Parathyroid adenoma (tissue), 2 donors: Measurements from ENCODE around the gene CUTC.

ENCODE experiments used
- H2AFZ ChIP-seq: fragments of 300-600 bp; sonication (generic); one replicate; pipeline ENCODE4 v1.7.0; 2017; ENCODE audit warnings: antibody characterized with exemption, mild to moderate bottlenecking
- H3K27ac ChIP-seq: fragments of 300-600 bp; sonication (generic); one replicate; pipeline ENCODE4 v1.7.0; 2017
- H3K27me3 ChIP-seq: fragments of 300-600 bp; sonication (generic); one replicate; pipeline ENCODE4 v1.7.0; 2017; ENCODE audit warnings: low read length; ENCODE audit not compliant: control insufficient read depth, insufficient read depth
- H3K36me3 ChIP-seq: fragments of 300-600 bp; sonication (generic); one replicate; pipeline ENCODE4 v1.7.0; 2017; ENCODE audit warnings: low read length; ENCODE audit not compliant: control insufficient read depth, insufficient read depth
- H3K4me1 ChIP-seq: fragments of 300-600 bp; sonication (generic); one replicate; pipeline ENCODE4 v1.7.0; 2017; ENCODE audit warnings: control low read depth
- H3K4me2 ChIP-seq: fragments of 300-600 bp; sonication (generic); one replicate; pipeline ENCODE4 v1.7.0; 2017; ENCODE audit warnings: low read length
- H3K4me3 ChIP-seq: fragments of 300-600 bp; sonication (generic); one replicate; pipeline ENCODE4 v1.7.0; 2017; ENCODE audit warnings: low read depth, low read length
- H3K79me2 ChIP-seq: fragments of 300-600 bp; sonication (generic); one replicate; pipeline ENCODE4 v1.7.0; 2017; ENCODE audit warnings: control low read depth
- H3K9ac ChIP-seq: fragments of 300-600 bp; sonication (generic); one replicate; pipeline ENCODE4 v1.7.0; 2017; ENCODE audit warnings: mild to moderate bottlenecking
- H3K9me3 ChIP-seq: fragments of 300-600 bp; sonication (generic); one replicate; pipeline ENCODE4 v1.7.0; 2017; ENCODE audit warnings: low read length; ENCODE audit not compliant: control insufficient read depth
- TF ChIP-seq, protein P1 (sequence below): fragments of 300-600 bp; sonication (generic); IDR thresholded peaks from one replicate; pipeline ENCODE4 v1.7.0; 2017; ENCODE audit warnings: antibody characterized with exemption, mild to moderate bottlenecking
- donor health status: primary hyperparathyroidism.

Gene CUTC

DNA sequence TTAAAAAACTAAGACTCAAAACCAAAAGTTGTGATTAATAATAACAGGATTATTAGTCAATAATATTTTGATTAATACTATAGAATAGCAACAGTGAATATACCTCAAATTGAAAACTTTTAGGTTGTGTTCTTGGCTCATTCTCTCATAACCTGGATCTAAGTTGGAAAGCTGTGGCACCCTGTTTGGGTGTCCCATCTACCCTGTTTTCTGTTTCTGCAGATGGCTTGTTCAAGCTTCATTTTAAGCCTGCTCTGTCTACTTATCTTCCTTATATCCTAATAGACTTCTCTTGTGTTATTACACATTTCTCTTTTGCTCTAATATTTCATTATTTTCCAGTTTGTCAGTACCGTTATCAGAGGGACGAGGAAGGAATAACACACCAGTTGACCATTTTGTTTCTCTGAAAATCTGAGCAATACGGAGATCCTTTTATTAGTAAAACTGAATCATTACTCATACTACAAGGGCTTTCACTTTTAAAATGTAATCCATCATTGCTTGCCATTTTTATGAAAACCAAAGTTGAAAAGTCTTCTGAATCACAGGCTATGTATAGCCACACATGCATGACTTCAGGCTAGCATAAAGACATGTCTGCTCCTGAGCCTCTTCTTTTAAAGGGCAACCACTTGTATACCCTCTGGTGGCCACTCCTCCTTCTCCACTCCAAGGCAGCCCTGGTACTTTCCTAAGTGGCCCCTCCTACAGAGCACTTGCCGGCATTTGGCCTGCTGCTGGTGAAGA lies 22.4 kb upstream of the CUTC start:
- Histone ChIP-seq H3K27me3 (no peaks in the 10 kb centered on the region), H3K9me3 (no peaks in the 10 kb centered on the region), H3K4me3 (no peak overlapping the region), H2AFZ (no peak overlapping the region), H3K79me2 (no peaks in the 10 kb centered on the region), H3K36me3 (no peaks in the 10 kb centered on the region), H3K4me2 (no peak overlapping the region), H3K27ac (no peak overlapping the region), H3K4me1 (no peaks in the 10 kb centered on the region), H3K9ac (no peak overlapping the region)
- TF ChIP-seq, protein P1, sequence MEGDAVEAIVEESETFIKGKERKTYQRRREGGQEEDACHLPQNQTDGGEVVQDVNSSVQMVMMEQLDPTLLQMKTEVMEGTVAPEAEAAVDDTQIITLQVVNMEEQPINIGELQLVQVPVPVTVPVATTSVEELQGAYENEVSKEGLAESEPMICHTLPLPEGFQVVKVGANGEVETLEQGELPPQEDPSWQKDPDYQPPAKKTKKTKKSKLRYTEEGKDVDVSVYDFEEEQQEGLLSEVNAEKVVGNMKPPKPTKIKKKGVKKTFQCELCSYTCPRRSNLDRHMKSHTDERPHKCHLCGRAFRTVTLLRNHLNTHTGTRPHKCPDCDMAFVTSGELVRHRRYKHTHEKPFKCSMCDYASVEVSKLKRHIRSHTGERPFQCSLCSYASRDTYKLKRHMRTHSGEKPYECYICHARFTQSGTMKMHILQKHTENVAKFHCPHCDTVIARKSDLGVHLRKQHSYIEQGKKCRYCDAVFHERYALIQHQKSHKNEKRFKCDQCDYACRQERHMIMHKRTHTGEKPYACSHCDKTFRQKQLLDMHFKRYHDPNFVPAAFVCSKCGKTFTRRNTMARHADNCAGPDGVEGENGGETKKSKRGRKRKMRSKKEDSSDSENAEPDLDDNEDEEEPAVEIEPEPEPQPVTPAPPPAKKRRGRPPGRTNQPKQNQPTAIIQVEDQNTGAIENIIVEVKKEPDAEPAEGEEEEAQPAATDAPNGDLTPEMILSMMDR: no peak

DNA sequence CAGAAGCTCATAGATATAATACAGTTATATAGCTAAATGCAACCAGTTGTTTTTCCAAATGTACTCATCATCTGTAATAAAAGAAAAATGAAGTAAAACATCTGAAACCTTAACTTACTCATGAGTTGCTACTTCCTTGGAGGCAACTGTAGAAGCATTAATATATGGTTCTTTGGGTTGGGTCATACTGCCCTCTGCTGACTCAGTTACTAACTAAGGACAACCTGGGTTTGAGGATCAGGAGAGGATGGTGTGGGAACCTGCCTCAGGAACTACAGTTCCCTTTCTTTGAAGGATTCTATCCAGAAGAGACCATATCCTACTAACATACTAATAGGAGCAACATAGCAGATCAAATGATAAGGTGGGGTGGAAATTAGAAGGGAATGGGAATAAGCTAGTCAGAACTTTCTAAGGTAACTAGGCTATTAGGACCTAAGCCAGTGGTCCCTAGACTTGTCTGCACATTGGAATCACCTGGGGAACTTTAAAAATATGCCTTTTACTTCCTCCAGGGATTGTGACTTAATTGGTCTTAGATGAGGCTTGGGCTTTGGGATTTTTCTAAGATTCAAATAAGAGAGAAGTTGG lies 20.8 kb upstream of the CUTC start:
- no peaks in the 10 kb centered on the region for H3K9me3 ChIP-seq
- TF ChIP-seq, protein P1: peak; percentile 35
- no peaks in the 10 kb centered on the region for H3K36me3 ChIP-seq

GRCh38 chr10:99714446-99714845 lies 17.6 kb upstream of the CUTC start:
- no peaks in the 10 kb centered on the region for H3K27me3 ChIP-seq

More for the DNA sequence above, 20.8 kb upstream of the CUTC start:
- Histone ChIP-seq H3K4me2 (no peak overlapping the region), H2AFZ (no peak overlapping the region), H3K27me3 (no peaks in the 10 kb centered on the region), H3K79me2 (no peaks in the 10 kb centered on the region), H3K4me1 (no peaks in the 10 kb centered on the region), H3K4me3 (no peak overlapping the region), H3K9ac (no peak overlapping the region), H3K27ac (no peak overlapping the region)

GRCh38 chr10:99720387-99720786 lies 11.6 kb upstream of the CUTC start:
- no peak overlapping the region for H3K4me2 ChIP-seq
- H3K79me2 ChIP-seq: no peaks in the 10 kb centered on the region
- H3K9me3 ChIP-seq: no peaks in the 10 kb centered on the region
- H3K4me3 ChIP-seq: no peak overlapping the region
- no peak overlapping the region for H3K27ac ChIP-seq
- H2AFZ ChIP-seq: no peak overlapping the region
- no peaks in the 10 kb centered on the region for H3K36me3 ChIP-seq
- H3K9ac ChIP-seq: no peak overlapping the region
- no peaks in the 10 kb centered on the region for H3K27me3 ChIP-seq
- no peaks in the 10 kb centered on the region for H3K4me1 ChIP-seq
- TF ChIP-seq, protein P1: no peak

More at GRCh38 chr10:99714446-99714845, 17.6 kb upstream of the CUTC start:
- Histone ChIP-seq H3K4me3 (no peak overlapping the region), H3K27ac (no peak overlapping the region), H3K4me1 (no peaks in the 10 kb centered on the region), H2AFZ (no peak overlapping the region), H3K4me2 (no peak overlapping the region), H3K79me2 (no peaks in the 10 kb centered on the region), H3K36me3 (no peaks in the 10 kb centered on the region), H3K9me3 (no peaks in the 10 kb centered on the region), H3K9ac (no peak overlapping the region)
- TF ChIP-seq, protein P1: no peak
